Measurements from ENCODE around the gene SMARCD1.

The SMARCD1 gene

GRCh38 chr12:50069539-50069938, 15.6 kb upstream of the SMARCD1 start:
- Histone ChIP-seq H3K79me2 (ENCODE audit: low read length) (no peaks in the 10 kb centered on the region), H4K20me1 (ENCODE audit: insufficient read depth, low read length) (no peaks in the 10 kb centered on the region), H3K36me3 (replicated peaks; ENCODE audit: insufficient read depth, low read length) (no peaks in the 10 kb centered on the region), H3K9me2 (replicated peaks; ENCODE audit: insufficient read depth, low read length) (no peaks in the 10 kb centered on the region), H2AFZ (ENCODE audit: low read length) (no peak overlapping the region), H3K9me3 (replicated peaks; ENCODE audit: insufficient read depth, low read length) (no peaks in the 10 kb centered on the region), H3K9ac (ENCODE audit: low read length) (no peak overlapping the region), H3K27me3 (replicated peaks; ENCODE audit: insufficient read depth, low read length) (no peaks in the 10 kb centered on the region), H3K4me3 (ENCODE audit: low read length) (no peak overlapping the region), H3K4me2 (ENCODE audit: low read depth, low read length) (no peak overlapping the region), H3K4me1 (ENCODE audit: low read length) (no peaks in the 10 kb centered on the region), H3F3A (ENCODE audit: insufficient read depth, low read length) (no peaks in the 10 kb centered on the region), H3K27ac (ENCODE audit: low read length) (no peak overlapping the region)
- TF ChIP-seq CTCF (IDR thresholded peaks at IDR 0.05; ENCODE audit: low read length) = no peak
- TF ChIP-seq EZH2phosphoT487 (IDR thresholded peaks at IDR 0.05; ENCODE audit: low read length) = no peak
- TF ChIP-seq EZH2 (optimal IDR thresholded peaks at IDR 0.05; ENCODE audit: low read depth, low read length) = no peak
- no peak for DNase-seq

- peak overlapping the region; percentile 69; the same call in 1 of the 2 replicates for H3K4me2 ChIP-seq (ENCODE audit: low read depth, low read length)
- H3K27ac ChIP-seq (ENCODE audit: low read length) = no peak overlapping the region
- no peaks in the 10 kb centered on the region for H3F3A ChIP-seq (ENCODE audit: insufficient read depth, low read length)
- no peaks in the 10 kb centered on the region for H3K9me3 ChIP-seq (replicated peaks; ENCODE audit: insufficient read depth, low read length)
- H3K79me2 ChIP-seq (ENCODE audit: low read length) = no peaks in the 10 kb centered on the region
- no peaks in the 10 kb centered on the region for H3K4me1 ChIP-seq (ENCODE audit: low read length)
- H3K27me3 ChIP-seq (replicated peaks; ENCODE audit: insufficient read depth, low read length) = no peaks in the 10 kb centered on the region
- no peak for TF ChIP-seq EZH2phosphoT487 (IDR thresholded peaks at IDR 0.05; ENCODE audit: low read length)
- peak; percentile 96 for TF ChIP-seq CTCF (IDR thresholded peaks at IDR 0.05; ENCODE audit: low read length)
- TF ChIP-seq EZH2 (optimal IDR thresholded peaks at IDR 0.05; ENCODE audit: low read depth, low read length) = no peak
- peak overlapping the region; percentile 22; the same call in 1 of the 2 replicates for H3K4me3 ChIP-seq (ENCODE audit: low read length)
- DNase-seq = peak; percentile 63
- no peaks in the 10 kb centered on the region for H3K36me3 ChIP-seq (replicated peaks; ENCODE audit: insufficient read depth, low read length)
- no peaks in the 10 kb centered on the region for H3K9me2 ChIP-seq (replicated peaks; ENCODE audit: insufficient read depth, low read length)
- H4K20me1 ChIP-seq (ENCODE audit: insufficient read depth, low read length) = no peaks in the 10 kb centered on the region
- H3K9ac ChIP-seq (ENCODE audit: low read length) = no peak overlapping the region
- H2AFZ ChIP-seq (ENCODE audit: low read length) = peak overlapping the region; percentile 61
These were observed 14.7 kb upstream of the SMARCD1 start for GRCh38 chr12:50070314-50071060.

GRCh38 chr12:50072198-50072907, 12.8 kb upstream of the SMARCD1 start:
- H3K9ac ChIP-seq (ENCODE audit: low read length) = no peak overlapping the region
- no peaks in the 10 kb centered on the region for H3K36me3 ChIP-seq (replicated peaks; ENCODE audit: insufficient read depth, low read length)
- no peaks in the 10 kb centered on the region for H3F3A ChIP-seq (ENCODE audit: insufficient read depth, low read length)
- H3K9me3 ChIP-seq (replicated peaks; ENCODE audit: insufficient read depth, low read length) = no peaks in the 10 kb centered on the region
- no peaks in the 10 kb centered on the region for H3K4me1 ChIP-seq (ENCODE audit: low read length)
- H4K20me1 ChIP-seq (ENCODE audit: insufficient read depth, low read length) = no peaks in the 10 kb centered on the region
- H3K4me2 ChIP-seq (ENCODE audit: low read depth, low read length) = no peak overlapping the region
- no peak for TF ChIP-seq EZH2phosphoT487 (IDR thresholded peaks at IDR 0.05; ENCODE audit: low read length)
- TF ChIP-seq CTCF (IDR thresholded peaks at IDR 0.05; ENCODE audit: low read length) = no peak
- no peak for TF ChIP-seq EZH2 (optimal IDR thresholded peaks at IDR 0.05; ENCODE audit: low read depth, low read length)
- H3K79me2 ChIP-seq (ENCODE audit: low read length) = no peaks in the 10 kb centered on the region
- no peak for DNase-seq
- no peaks in the 10 kb centered on the region for H3K27me3 ChIP-seq (replicated peaks; ENCODE audit: insufficient read depth, low read length)
- H3K4me3 ChIP-seq (ENCODE audit: low read length) = no peak overlapping the region
- no peak overlapping the region for H2AFZ ChIP-seq (ENCODE audit: low read length)
- H3K27ac ChIP-seq (ENCODE audit: low read length) = no peak overlapping the region
- no peaks in the 10 kb centered on the region for H3K9me2 ChIP-seq (replicated peaks; ENCODE audit: insufficient read depth, low read length)

All from MM.1S (cell line).